HepG2 (cell line): ENCODE data around the gene COL25A1.

Experiments used
- ATAD3A ChIP-seq: sonication (generic); formaldehyde crosslinking; IDR thresholded peaks from 2 replicates; pipeline ENCODE4 v1.4.0; 2020; ENCODE audit warnings: missing genetic modification reagents
- CTCF ChIP-seq: sonication (generic); formaldehyde crosslinking; IDR thresholded peaks from 2 replicates; pipeline ENCODE4 v1.5.0; 2020; ENCODE audit warnings: mild to moderate bottlenecking, missing genetic modification reagents, moderate library complexity
- E2F1 ChIP-seq: sonication (generic); formaldehyde crosslinking; IDR thresholded peaks from 2 replicates; pipeline ENCODE4 v1.5.0; 2020; ENCODE audit warnings: missing genetic modification reagents
- EZH2 ChIP-seq: conservative IDR thresholded peaks from 2 replicates; pipeline ENCODE4 v1.6.1; 2012; ENCODE audit warnings: mild to moderate bottlenecking, low read depth, low read length, moderate library complexity
- HDAC2 ChIP-seq: sonication (generic); formaldehyde crosslinking; IDR thresholded peaks from 2 replicates; pipeline ENCODE4 v1.4.0; 2020; ENCODE audit warnings: missing genetic modification reagents
- IRF2 ChIP-seq: IDR thresholded peaks from 2 replicates; pipeline ENCODE4 v1.6.1; 2018; ENCODE audit warnings: missing genetic modification reagents, missing compliant biosample characterization
- MAX ChIP-seq: IDR thresholded peaks from 2 replicates; pipeline ENCODE4 v1.6.1; 2012; ENCODE audit warnings: inconsistent platforms
- MXI1 ChIP-seq: IDR thresholded peaks from 3 replicates; pipeline ENCODE4 v1.6.1; 2012; ENCODE audit warnings: low read depth, low read length, inconsistent platforms, borderline replicate concordance
- RAD21 ChIP-seq: fragments of 450-650 bp; formaldehyde crosslinking; IDR thresholded peaks from 2 replicates; pipeline ENCODE4 v1.5.0; 2020; ENCODE audit warnings: mild to moderate bottlenecking
- TARDBP ChIP-seq: sonication (generic); formaldehyde crosslinking; IDR thresholded peaks from 2 replicates; pipeline ENCODE4 v1.8.0; 2022; ENCODE audit warnings: mild to moderate bottlenecking, missing genetic modification reagents
- USF2 ChIP-seq, 2 experiments: sonication (generic) in 1 of 2; formaldehyde crosslinking in 1 of 2; IDR thresholded peaks; 2 replicates each; pipeline versions ENCODE4 v1.5.1 to v1.6.1; 2011 to 2020; ENCODE audit warnings: borderline replicate concordance in 1 of 2, low read depth in 1 of 2, low read length in 1 of 2, mild to moderate bottlenecking in 1 of 2, missing genetic modification reagents in 1 of 2, moderate library complexity in 1 of 2
- ZNF224 ChIP-seq: sonication (generic); formaldehyde crosslinking; IDR thresholded peaks from 2 replicates; pipeline ENCODE4 v1.5.0; 2020; ENCODE audit warnings: mild to moderate bottlenecking, missing genetic modification reagents
- ZNF280D ChIP-seq: sonication (generic); formaldehyde crosslinking; IDR thresholded peaks from 2 replicates; pipeline ENCODE4 v1.5.1; 2020; ENCODE audit warnings: mild to moderate bottlenecking, missing genetic modification reagents

GRCh38 chr4:109162759-109163158 is 139.7 kb downstream of the COL25A1 start:
- TF ChIP-seq TARDBP (CRISPR knock-in tag) (no peak), MAX (no peak), MXI1 (no peak), ZNF280D (no peak), ZNF224 (no peak), HDAC2 (CRISPR knock-in tag) (no peak), CTCF (no peak), EZH2 (no peak), IRF2 (CRISPR knock-in tag) (no peak), E2F1 (CRISPR knock-in tag) (no peak), USF2 (IDR thresholded peaks at IDR 0.05; ENCODE audit: low read depth, low read length) (no peak), USF2 (CRISPR knock-in tag; IDR thresholded peaks at IDR 0.05; ENCODE audit: borderline replicate concordance) (no peak), ATAD3A (CRISPR knock-in tag) (no peak), RAD21 (CRISPR knock-in tag) (no peak)
